ENCODE data around the gene GH2.

GH2 gene

GRCh38 chr17:63845509-63845908 lies 36.2 kb downstream of the GH2 start:
- TF ChIP-seq, protein P1, sequence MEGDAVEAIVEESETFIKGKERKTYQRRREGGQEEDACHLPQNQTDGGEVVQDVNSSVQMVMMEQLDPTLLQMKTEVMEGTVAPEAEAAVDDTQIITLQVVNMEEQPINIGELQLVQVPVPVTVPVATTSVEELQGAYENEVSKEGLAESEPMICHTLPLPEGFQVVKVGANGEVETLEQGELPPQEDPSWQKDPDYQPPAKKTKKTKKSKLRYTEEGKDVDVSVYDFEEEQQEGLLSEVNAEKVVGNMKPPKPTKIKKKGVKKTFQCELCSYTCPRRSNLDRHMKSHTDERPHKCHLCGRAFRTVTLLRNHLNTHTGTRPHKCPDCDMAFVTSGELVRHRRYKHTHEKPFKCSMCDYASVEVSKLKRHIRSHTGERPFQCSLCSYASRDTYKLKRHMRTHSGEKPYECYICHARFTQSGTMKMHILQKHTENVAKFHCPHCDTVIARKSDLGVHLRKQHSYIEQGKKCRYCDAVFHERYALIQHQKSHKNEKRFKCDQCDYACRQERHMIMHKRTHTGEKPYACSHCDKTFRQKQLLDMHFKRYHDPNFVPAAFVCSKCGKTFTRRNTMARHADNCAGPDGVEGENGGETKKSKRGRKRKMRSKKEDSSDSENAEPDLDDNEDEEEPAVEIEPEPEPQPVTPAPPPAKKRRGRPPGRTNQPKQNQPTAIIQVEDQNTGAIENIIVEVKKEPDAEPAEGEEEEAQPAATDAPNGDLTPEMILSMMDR (conservative IDR thresholded peaks at IDR 0.05; ENCODE audit: low read depth, low read length): no peak
- no peak overlapping the region for H3K4me3 ChIP-seq (ENCODE audit: low read depth, low read length)
- DNase-seq (ENCODE audit: low read depth): no peak

DNA sequence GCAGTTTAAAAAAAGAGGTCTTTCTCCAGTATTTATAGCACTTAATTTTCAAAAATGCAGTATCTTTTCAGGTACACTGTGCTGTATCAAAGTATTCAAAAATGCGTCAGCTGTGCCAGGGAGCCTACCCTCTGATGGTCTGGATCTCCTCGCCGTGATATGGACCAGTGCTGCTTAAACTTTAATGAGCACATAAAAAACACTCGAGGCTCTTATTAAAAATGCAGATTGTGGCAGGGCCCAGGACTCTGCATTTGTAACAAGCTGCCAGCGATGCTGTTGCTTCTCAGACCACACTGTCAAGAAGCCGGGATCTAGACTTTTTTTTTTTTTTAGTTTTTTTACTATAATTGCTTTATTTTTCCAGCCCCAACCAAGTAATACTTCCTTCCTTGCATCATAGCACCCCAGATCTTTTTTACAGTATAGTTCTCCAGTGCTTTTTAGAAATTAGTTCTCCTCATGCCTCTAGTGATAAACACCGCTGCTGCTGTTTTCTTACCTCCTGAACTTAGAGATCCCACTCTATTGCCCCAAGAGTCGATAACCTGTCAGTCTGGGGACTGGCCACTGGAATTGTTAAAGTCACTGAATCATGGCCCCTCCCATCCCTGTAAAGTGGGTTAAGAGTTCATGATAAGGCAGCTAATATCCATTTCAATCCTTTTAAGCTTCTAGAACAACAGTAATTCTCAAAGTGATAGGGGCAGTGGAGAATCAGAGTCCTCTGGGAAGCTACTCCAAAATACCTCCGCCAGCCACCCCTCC lies 37.6 kb downstream of the GH2 start:
- no peak overlapping the region for H3K4me3 ChIP-seq (ENCODE audit: low read depth, low read length)
- TF ChIP-seq, protein P1 (conservative IDR thresholded peaks at IDR 0.05; ENCODE audit: low read depth, low read length): no peak
- DNase-seq (ENCODE audit: low read depth): no peak

- H3K4me3 ChIP-seq (ENCODE audit: low read depth, low read length): peak overlapping the region; percentile 85
- DNase-seq (ENCODE audit: low read depth): peak; percentile 84
These were observed 38.3 kb downstream of the GH2 start for GRCh38 chr17:63843387-63843888.

GRCh38 chr17:63842540-63843386 lies 39.0 kb downstream of the GH2 start, which contains the start of gene SMARCD2:
Gene SMARCD2, minus strand, starts transcription at chr17:63842685. Its CDS starts 11 bp downstream, at chr17:63842674.
- TF ChIP-seq, protein P1 (conservative IDR thresholded peaks at IDR 0.05; ENCODE audit: low read depth, low read length): no peak
- H3K4me3 ChIP-seq (ENCODE audit: low read depth, low read length): peak within 1 kb of the TSS; percentile 85
- DNase-seq (ENCODE audit: low read depth): peak; percentile 100

DNA sequence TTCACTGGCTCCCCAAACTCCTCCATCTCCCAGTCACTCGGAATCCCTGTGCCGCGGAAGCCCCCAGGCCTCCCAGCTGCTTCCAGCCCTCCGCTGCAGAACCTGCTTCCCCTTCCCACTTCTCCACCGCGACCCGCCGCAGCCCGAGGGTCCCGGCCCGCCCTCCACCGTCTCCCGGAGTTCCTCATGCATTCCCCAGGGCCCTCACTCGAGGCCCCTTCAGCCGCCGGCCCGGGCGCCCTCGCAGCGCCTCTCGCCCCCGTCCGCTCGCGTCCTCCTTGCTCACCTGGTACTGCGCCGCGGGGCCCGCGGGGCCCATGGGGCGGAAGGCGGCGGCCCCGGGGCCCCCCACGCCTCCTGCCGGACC lies 39.6 kb downstream of the GH2 start:
- H3K4me3 ChIP-seq (ENCODE audit: low read depth, low read length): peak overlapping the region; percentile 85
- TF ChIP-seq, protein P1 (conservative IDR thresholded peaks at IDR 0.05; ENCODE audit: low read depth, low read length): no peak
- DNase-seq (ENCODE audit: low read depth): no peak

- H3K4me3 ChIP-seq (ENCODE audit: low read depth, low read length): peak overlapping the region; percentile 85
- peak; percentile 78 for DNase-seq (ENCODE audit: low read depth)
- TF ChIP-seq, protein P1 (conservative IDR thresholded peaks at IDR 0.05; ENCODE audit: low read depth, low read length): no peak
These were observed 40.2 kb downstream of the GH2 start for GRCh38 chr17:63841350-63842172.
